HCT116 (cell line): ENCODE data around the gene RIPOR1. TPM values are rescaled to one million over a fixed set of nuclear protein-coding genes. Genes with fewer than 3 reads are reported as not detected.

Source experiments
- ATAC-seq: fragments of 200-7000 bp; cut with Tn5 transposase; 2 replicates; pipeline ENCODE4 v1.9.1; 2020; ENCODE audit warnings: mild to moderate bottlenecking, moderate library complexity
- BruUV-seq: library from RNA; stranded (reverse); fragments of 400-500 nt; replicated peaks from 2 replicates; lab custom pipeline; 2021; lab: Mats Ljungman, UMichigan
- CTCF ChIA-PET: fragments of 300-600 bp; sonication (Branson Sonifier 250); formaldehyde crosslinking; loops from one replicate; lab custom pipeline; 2021; ENCODE audit warnings: antibody characterized with exemption; lab: Charles Lee
- POLR2A ChIA-PET: fragments of 300-600, 350-600 bp; sonication (Branson Sonifier 250); formaldehyde crosslinking; loops from one replicate; lab custom pipeline; 2021; ENCODE audit warnings: antibody characterized with exemption; lab: Charles Lee
- RAD21 ChIA-PET, 2 experiments: fragments of 300-600 bp; sonication (Branson Sonifier 250); formaldehyde crosslinking; loops; one replicate each; lab custom pipeline; 2023; ENCODE audit warnings: low total read pairs in 2 of 2; ENCODE audit not compliant: uncharacterized antibody in 2 of 2, unreplicated experiment in 2 of 2, low non-redundant PET in 1 of 2; lab: Charles Lee
- DNase-seq: peaks from one replicate; pipeline ENCODE4 v3.0.0-alpha.2; 2010; ENCODE audit warnings: low read depth, low spot score
- H2AFZ ChIP-seq: fragments of 200-600 bp; shearing (Covaris generic), sonication (generic); 2 replicates; pipeline ENCODE4 v1.6.1; 2017; ENCODE audit warnings: low read depth, mixed run types, mixed read lengths, antibody characterized with exemption, low read length; ENCODE audit not compliant: poor library complexity, severe bottlenecking
- H3K27ac ChIP-seq: 2 replicates; pipeline ENCODE4 v1.5.1; 2012; ENCODE audit warnings: low read depth, low read length
- H3K27me3 ChIP-seq: fragments of 200-600 bp; sonication (generic); 2 replicates; pipeline ENCODE4 v1.6.1; 2016; ENCODE audit warnings: mixed run types, low read length, mixed read lengths; ENCODE audit not compliant: insufficient read depth
- H3K36me3 ChIP-seq, 2 experiments: fragments of 200-500 bp in 1 of 2; fragments of 200-600 bp in 1 of 2; sonication (Bioruptor generic) in 1 of 2; sonication (generic) in 1 of 2; 2 replicates each; pipeline versions ENCODE4 v1.5.1 to v1.6.1; 2014 to 2016; ENCODE audit warnings: low read length in 2 of 2, inconsistent platforms in 1 of 2, mixed read lengths in 1 of 2, mixed run types in 1 of 2; ENCODE audit not compliant: insufficient read depth in 2 of 2, control insufficient read depth in 1 of 2
- H3K4me1 ChIP-seq, 2 experiments: fragments of 200-600 bp in 1 of 2; sonication (generic) in 1 of 2; 2 replicates each; pipeline versions ENCODE4 v1.5.1 to v1.6.1; 2012 to 2017; ENCODE audit warnings: low read length in 2 of 2, inconsistent platforms in 1 of 2, mild to moderate bottlenecking in 1 of 2, mixed read lengths in 1 of 2, mixed run types in 1 of 2, moderate library complexity in 1 of 2; ENCODE audit not compliant: insufficient read depth in 2 of 2, control insufficient read depth in 1 of 2
- H3K4me2 ChIP-seq: fragments of 200-600 bp; sonication (generic); 2 replicates; pipeline ENCODE4 v1.6.1; 2017; ENCODE audit warnings: mixed run types, low read length, mixed read lengths
- H3K4me3 ChIP-seq, 2 experiments: fragments of 200-600 bp in 1 of 2; sonication (generic) in 1 of 2; replicated peaks in 1 of 2; 2 replicates each; pipeline ENCODE4 v1.5.1; 2011 to 2016; ENCODE audit warnings: low read length in 2 of 2, control low read depth in 1 of 2, low read depth in 1 of 2, mild to moderate bottlenecking in 1 of 2, mixed read lengths in 1 of 2, mixed run types in 1 of 2
- H3K79me2 ChIP-seq: fragments of 200-600 bp; sonication (generic); 2 replicates; pipeline ENCODE4 v1.6.1; 2017; ENCODE audit warnings: mild to moderate bottlenecking, mixed run types, low read length, moderate library complexity, mixed read lengths; ENCODE audit not compliant: insufficient read depth
- H3K9ac ChIP-seq: fragments of 200-600 bp; sonication (generic); 2 replicates; pipeline ENCODE4 v1.6.1; 2016; ENCODE audit warnings: low read length, mixed read lengths
- H3K9me2 ChIP-seq: fragments of 200-600 bp; sonication (generic), shearing (Covaris generic); 2 replicates; pipeline ENCODE4 v1.6.1; 2017; ENCODE audit warnings: mixed run types, mild to moderate bottlenecking, moderate library complexity; ENCODE audit not compliant: insufficient read depth
- H3K9me3 ChIP-seq, 2 experiments: fragments of 200-500 bp in 1 of 2; fragments of 200-600 bp in 1 of 2; sonication (Bioruptor generic) in 1 of 2; sonication (generic) in 1 of 2; 2 replicates each; pipeline ENCODE4 v1.6.1; 2014 to 2017; ENCODE audit warnings: low read length in 2 of 2, mixed read lengths in 2 of 2, inconsistent platforms in 1 of 2, low read depth in 1 of 2, mild to moderate bottlenecking in 1 of 2, mixed run types in 1 of 2, moderate library complexity in 1 of 2; ENCODE audit not compliant: control insufficient read depth in 1 of 2, insufficient read depth in 1 of 2
- H4K20me1 ChIP-seq: fragments of 200-600 bp; sonication (generic), shearing (Covaris generic); 2 replicates; pipeline ENCODE4 v1.6.1; 2017; ENCODE audit warnings: mixed run types, mild to moderate bottlenecking, moderate library complexity; ENCODE audit not compliant: insufficient read depth
- EZH2 ChIP-seq: fragments of 200-600 bp; sonication (generic); IDR thresholded peaks from 2 replicates; pipeline ENCODE4 v1.6.1; 2017; ENCODE audit warnings: antibody characterized with exemption, mixed run types
- EZH2phosphoT487 ChIP-seq: fragments of 200-600 bp; IDR thresholded peaks from 2 replicates; pipeline ENCODE4 v1.6.1; 2018; ENCODE audit warnings: antibody characterized with exemption, borderline replicate concordance
- SIN3A ChIP-seq: IDR thresholded peaks from 2 replicates; pipeline ENCODE4 v1.6.1; 2012; ENCODE audit warnings: low read depth
- intact Hi-C: fragments of 100-400 bp; cut with micrococcal nuclease; formaldehyde crosslinking; loops from 2 replicates; pipeline ENCODE4 v1.10.0; 2022
- total RNA-seq: library from RNA; stranded (reverse); gene quantifications from one replicate; pipeline ENCODE4 v1.2.1, GENCODE V29; 2021; ENCODE audit not compliant: unreplicated experiment
- TF ChIP-seq, protein P1 (sequence below): IDR thresholded peaks from 2 replicates; pipeline ENCODE4 v1.6.1; 2012; ENCODE audit warnings: low read depth
- TF ChIP-seq, protein P2 (sequence below): IDR thresholded peaks from 2 replicates; pipeline ENCODE4 v1.6.1; 2012
- TF ChIP-seq, protein P3 (sequence below), 3 experiments: fragments of 200-600 bp in 1 of 3; sonication (generic) in 1 of 3; IDR thresholded peaks in 2 of 3; conservative IDR thresholded peaks in 1 of 3; 2 replicates each; pipeline ENCODE4 v1.5.1; 2012 to 2017; ENCODE audit warnings: low read depth in 2 of 3, low read length in 2 of 3, antibody characterized with exemption in 1 of 3, borderline replicate concordance in 1 of 3, control low read depth in 1 of 3, mild to moderate bottlenecking in 1 of 3, mixed read lengths in 1 of 3, mixed run types in 1 of 3, moderate library complexity in 1 of 3; ENCODE audit not compliant: insufficient read depth in 1 of 3

RIPOR1 gene
- total RNA-seq, 1 experiment from 2014 or later, result 60.0 TPM

DNA sequence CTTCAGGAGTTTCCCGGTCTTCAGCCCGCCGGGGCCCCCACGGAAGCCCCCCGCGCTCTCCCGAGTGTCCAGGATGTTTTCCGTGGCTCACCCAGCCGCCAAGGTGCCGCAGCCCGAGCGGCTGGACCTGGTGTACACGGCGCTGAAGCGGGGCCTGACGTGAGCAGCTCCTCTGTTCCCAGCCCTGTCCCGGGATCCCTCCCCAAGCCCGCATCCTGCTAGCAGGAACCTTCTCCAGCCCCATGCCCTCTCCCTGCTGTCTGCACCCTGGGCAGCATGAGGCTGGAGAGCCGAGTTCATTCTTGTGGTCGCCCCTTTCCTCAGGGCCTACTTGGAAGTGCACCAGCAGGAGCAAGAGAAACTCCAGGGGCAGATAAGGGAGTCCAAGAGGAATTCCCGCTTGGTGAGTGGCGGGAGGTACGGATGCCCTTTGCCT, 10.1 kb downstream of the RIPOR1 start:
- Histone ChIP-seq H3K9me2 (no peaks in the 10 kb centered on the region), H4K20me1 (no peaks in the 10 kb centered on the region), H3K9me3 (no peaks in the 10 kb centered on the region), H3K27ac (no peak overlapping the region), H3K27me3 (no peaks in the 10 kb centered on the region), H3K9ac (no peak overlapping the region), H3K79me2 (peaks cover 15% of the 10 kb centered on the region; the same call in 1 of the 2 replicates), H3K4me1 (peaks cover 0 to 12% of the 10 kb centered on the region in 2 experiments; a peak in 1 of 4 replicates), H3K4me2 (no peak overlapping the region), H3K36me3 (peaks cover 4 to 23% of the 10 kb centered on the region in 2 experiments), H2AFZ (no peak overlapping the region), H3K4me3 (no peak overlapping the region)
- BruUV-seq, result no TSS peak
- ATAC-seq (no peak), DNase-seq (no peak)
- TF ChIP-seq EZH2 (no peak), SIN3A (no peak), EZH2phosphoT487 (no peak)
- TF ChIP-seq, protein P1, sequence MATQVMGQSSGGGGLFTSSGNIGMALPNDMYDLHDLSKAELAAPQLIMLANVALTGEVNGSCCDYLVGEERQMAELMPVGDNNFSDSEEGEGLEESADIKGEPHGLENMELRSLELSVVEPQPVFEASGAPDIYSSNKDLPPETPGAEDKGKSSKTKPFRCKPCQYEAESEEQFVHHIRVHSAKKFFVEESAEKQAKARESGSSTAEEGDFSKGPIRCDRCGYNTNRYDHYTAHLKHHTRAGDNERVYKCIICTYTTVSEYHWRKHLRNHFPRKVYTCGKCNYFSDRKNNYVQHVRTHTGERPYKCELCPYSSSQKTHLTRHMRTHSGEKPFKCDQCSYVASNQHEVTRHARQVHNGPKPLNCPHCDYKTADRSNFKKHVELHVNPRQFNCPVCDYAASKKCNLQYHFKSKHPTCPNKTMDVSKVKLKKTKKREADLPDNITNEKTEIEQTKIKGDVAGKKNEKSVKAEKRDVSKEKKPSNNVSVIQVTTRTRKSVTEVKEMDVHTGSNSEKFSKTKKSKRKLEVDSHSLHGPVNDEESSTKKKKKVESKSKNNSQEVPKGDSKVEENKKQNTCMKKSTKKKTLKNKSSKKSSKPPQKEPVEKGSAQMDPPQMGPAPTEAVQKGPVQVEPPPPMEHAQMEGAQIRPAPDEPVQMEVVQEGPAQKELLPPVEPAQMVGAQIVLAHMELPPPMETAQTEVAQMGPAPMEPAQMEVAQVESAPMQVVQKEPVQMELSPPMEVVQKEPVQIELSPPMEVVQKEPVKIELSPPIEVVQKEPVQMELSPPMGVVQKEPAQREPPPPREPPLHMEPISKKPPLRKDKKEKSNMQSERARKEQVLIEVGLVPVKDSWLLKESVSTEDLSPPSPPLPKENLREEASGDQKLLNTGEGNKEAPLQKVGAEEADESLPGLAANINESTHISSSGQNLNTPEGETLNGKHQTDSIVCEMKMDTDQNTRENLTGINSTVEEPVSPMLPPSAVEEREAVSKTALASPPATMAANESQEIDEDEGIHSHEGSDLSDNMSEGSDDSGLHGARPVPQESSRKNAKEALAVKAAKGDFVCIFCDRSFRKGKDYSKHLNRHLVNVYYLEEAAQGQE, result no peak
- TF ChIP-seq, protein P2, sequence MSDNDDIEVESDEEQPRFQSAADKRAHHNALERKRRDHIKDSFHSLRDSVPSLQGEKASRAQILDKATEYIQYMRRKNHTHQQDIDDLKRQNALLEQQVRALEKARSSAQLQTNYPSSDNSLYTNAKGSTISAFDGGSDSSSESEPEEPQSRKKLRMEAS, result no peak
- TF ChIP-seq, protein P3, sequence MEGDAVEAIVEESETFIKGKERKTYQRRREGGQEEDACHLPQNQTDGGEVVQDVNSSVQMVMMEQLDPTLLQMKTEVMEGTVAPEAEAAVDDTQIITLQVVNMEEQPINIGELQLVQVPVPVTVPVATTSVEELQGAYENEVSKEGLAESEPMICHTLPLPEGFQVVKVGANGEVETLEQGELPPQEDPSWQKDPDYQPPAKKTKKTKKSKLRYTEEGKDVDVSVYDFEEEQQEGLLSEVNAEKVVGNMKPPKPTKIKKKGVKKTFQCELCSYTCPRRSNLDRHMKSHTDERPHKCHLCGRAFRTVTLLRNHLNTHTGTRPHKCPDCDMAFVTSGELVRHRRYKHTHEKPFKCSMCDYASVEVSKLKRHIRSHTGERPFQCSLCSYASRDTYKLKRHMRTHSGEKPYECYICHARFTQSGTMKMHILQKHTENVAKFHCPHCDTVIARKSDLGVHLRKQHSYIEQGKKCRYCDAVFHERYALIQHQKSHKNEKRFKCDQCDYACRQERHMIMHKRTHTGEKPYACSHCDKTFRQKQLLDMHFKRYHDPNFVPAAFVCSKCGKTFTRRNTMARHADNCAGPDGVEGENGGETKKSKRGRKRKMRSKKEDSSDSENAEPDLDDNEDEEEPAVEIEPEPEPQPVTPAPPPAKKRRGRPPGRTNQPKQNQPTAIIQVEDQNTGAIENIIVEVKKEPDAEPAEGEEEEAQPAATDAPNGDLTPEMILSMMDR (IDR thresholded peaks at IDR 0.05 in 2 of 3, conservative IDR thresholded peaks at IDR 0.05 in 1 of 3; ENCODE audit: borderline replicate concordance in 1 of 3, insufficient read depth in 1 of 3, low read depth in 2 of 3, low read length in 2 of 3), result no peak
- ChIA-PET RAD21 (interaction anchor here in 1 of 2 experiments (0.6 kb wide), 1 partner anchor 23 kb away, joined by 3 read pairs; no protein-coding TSS in a partner anchor), POLR2A (no interaction called here), CTCF (no interaction called here)
- intact Hi-C loops, result no loop called here
